HepG2 (cell line): ENCODE data around the gene ID3. TPM values are rescaled to one million over a fixed set of nuclear protein-coding genes. Genes with fewer than 3 reads are reported as not detected.

Source experiments
- ETV5 ChIP-seq: IDR thresholded peaks from 2 replicates; pipeline ENCODE4 v1.6.1; 2018; ENCODE audit warnings: missing biosample characterization, missing genetic modification reagents, inconsistent platforms, borderline replicate concordance
- FOXK1 ChIP-seq: sonication (generic); formaldehyde crosslinking; IDR thresholded peaks from 2 replicates; pipeline ENCODE4 v1.4.0; 2020; ENCODE audit warnings: low read depth, missing genetic modification reagents, borderline replicate concordance
- FOXP1 ChIP-seq, 2 experiments: fragments of 450-650 bp in 1 of 2; IDR thresholded peaks; 2 replicates each; pipeline ENCODE4 v1.6.1; 2017 to 2018; ENCODE audit warnings: antibody characterized with exemption in 1 of 2
- GLI4 ChIP-seq: sonication (generic); formaldehyde crosslinking; IDR thresholded peaks from 2 replicates; pipeline ENCODE4 v1.5.1; 2020; ENCODE audit warnings: missing genetic modification reagents, mild to moderate bottlenecking, moderate library complexity, borderline replicate concordance
- HIVEP1 ChIP-seq: sonication (generic); formaldehyde crosslinking; IDR thresholded peaks from 2 replicates; pipeline ENCODE4 v1.4.0; 2020; ENCODE audit warnings: mild to moderate bottlenecking, missing genetic modification reagents
- HOXD1 ChIP-seq: sonication (generic); formaldehyde crosslinking; IDR thresholded peaks from 2 replicates; pipeline ENCODE4 v1.5.0; 2020; ENCODE audit warnings: missing genetic modification reagents
- KDM4B ChIP-seq: sonication (generic); formaldehyde crosslinking; IDR thresholded peaks from 2 replicates; pipeline ENCODE4 v1.4.0; 2020; ENCODE audit warnings: missing genetic modification reagents
- MTA1 ChIP-seq: sonication (generic); formaldehyde crosslinking; IDR thresholded peaks from 2 replicates; pipeline ENCODE4 v1.4.0; 2020; ENCODE audit warnings: missing genetic modification reagents, mild to moderate bottlenecking, borderline replicate concordance
- PHF20 ChIP-seq: sonication (generic); formaldehyde crosslinking; IDR thresholded peaks from 2 replicates; pipeline ENCODE4 v1.5.0; 2020; ENCODE audit warnings: mild to moderate bottlenecking, missing genetic modification reagents
- TCF7 ChIP-seq: sonication (generic); IDR thresholded peaks from 2 replicates; pipeline ENCODE4 v1.6.1; 2016; ENCODE audit warnings: antibody characterized with exemption, low read depth
- ZEB1 ChIP-seq: IDR thresholded peaks from 2 replicates; pipeline ENCODE4 v1.6.1; 2012; ENCODE audit warnings: mild to moderate bottlenecking, low read depth, inconsistent platforms; ENCODE audit not compliant: insufficient replicate concordance
- ZNF143 ChIP-seq: sonication (generic); formaldehyde crosslinking; IDR thresholded peaks from 2 replicates; pipeline ENCODE4 v1.4.0; 2020; ENCODE audit warnings: missing genetic modification reagents
- polyA plus RNA-seq, 8 experiments: library from polyadenylated mRNA; depleted of rRNA in 3 of 8; stranded (reverse) in 7 of 8; unstranded in 1 of 8; fragments of >200 nt; fragmentation: Illumina TruSeq in 4 of 8; extraction: Trizol in 4 of 8; gene quantifications; 2 replicates each; pipeline versions ENCODE4 v1.2.1 to v1.2.3, GENCODE V29; 2011 to 2016; ENCODE audit warnings: low read depth in 4 of 8, missing spikeins in 1 of 8, mixed read lengths in 1 of 8; ENCODE audit not compliant: insufficient read depth in 1 of 8
- total RNA-seq, 5 experiments: library from RNA; depleted of rRNA; stranded (reverse); fragments of >200 nt; fragmentation: Illumina TruSeq; extraction: Trizol; gene quantifications; 2 replicates each; pipeline ENCODE4 v1.2.3, GENCODE V29; 2016; ENCODE audit warnings: low read depth in 1 of 5
- TF ChIP-seq, protein P1 (sequence below): IDR thresholded peaks from 2 replicates; pipeline ENCODE4 v1.6.1; 2016; ENCODE audit warnings: missing genetic modification reagents, missing compliant biosample characterization
- TF ChIP-seq, protein P2 (sequence below): IDR thresholded peaks from 2 replicates; pipeline ENCODE4 v1.6.1; 2016; ENCODE audit warnings: low read depth, control low read depth
- TF ChIP-seq, protein P3 (sequence below): sonication (generic); formaldehyde crosslinking; IDR thresholded peaks from 2 replicates; pipeline ENCODE4 v1.5.1; 2020; ENCODE audit warnings: mild to moderate bottlenecking, moderate library complexity, missing genetic modification reagents
- TF ChIP-seq, protein P4 (sequence below): sonication (generic); formaldehyde crosslinking; IDR thresholded peaks from 2 replicates; pipeline ENCODE4 v1.8.1; 2023; ENCODE audit warnings: mild to moderate bottlenecking, missing genetic modification reagents
- TF ChIP-seq, protein P5 (sequence below): sonication (generic); formaldehyde crosslinking; IDR thresholded peaks from 2 replicates; pipeline ENCODE4 v1.5.1; 2020; ENCODE audit warnings: mild to moderate bottlenecking, missing genetic modification reagents, borderline replicate concordance

ID3 gene
- total and polyA plus RNA-seq, 2 of the 13 experiments (the other 11 are each of a cell fraction or from before 2014, with no cell fraction given), result 64.8 to 115 TPM

DNA sequence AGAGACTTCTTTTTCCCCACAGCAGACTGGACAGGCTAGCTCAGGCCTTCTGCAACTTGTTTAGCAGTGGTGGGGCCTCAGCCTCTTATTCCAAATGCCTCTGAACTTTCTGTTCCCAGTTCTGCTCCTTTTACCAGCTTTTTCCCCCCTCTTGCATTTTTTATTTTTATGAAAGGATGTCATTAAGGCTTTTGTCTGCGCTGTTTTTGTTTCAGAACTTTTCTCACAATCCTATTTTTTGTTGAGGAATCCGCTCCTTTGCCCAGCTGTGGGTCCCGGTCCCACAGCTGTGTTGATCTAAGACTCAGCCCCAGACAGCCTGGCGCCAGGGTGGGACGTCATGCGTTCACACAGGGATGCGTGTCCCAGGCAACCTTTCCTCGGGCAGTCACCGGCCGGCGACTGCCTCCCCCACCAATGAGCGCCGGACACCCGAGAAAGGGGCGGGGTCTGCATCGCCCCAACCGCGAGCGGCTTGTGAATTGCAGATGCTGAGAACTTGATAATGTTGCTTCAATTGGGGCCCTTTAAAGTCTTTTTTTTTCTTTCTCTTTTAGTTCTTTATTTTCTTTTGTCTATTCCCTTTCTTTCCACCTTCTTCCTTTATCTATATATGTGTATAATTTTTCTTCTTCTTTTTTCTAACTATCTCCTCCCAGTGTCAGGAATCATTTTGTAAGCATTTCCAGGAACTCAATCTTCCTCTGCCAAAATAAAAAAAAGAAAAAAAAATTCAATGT, 3.0 kb upstream of the ID3 start (continued):
- peak; percentile 57; the same call in 1 of the 2 replicates for TF ChIP-seq KDM4B (CRISPR knock-in tag)
- TF ChIP-seq ZNF143 (CRISPR knock-in tag), result peak; percentile 46; the same call in 1 of the 2 replicates
- TF ChIP-seq GLI4, result no peak
- TF ChIP-seq, protein P1, sequence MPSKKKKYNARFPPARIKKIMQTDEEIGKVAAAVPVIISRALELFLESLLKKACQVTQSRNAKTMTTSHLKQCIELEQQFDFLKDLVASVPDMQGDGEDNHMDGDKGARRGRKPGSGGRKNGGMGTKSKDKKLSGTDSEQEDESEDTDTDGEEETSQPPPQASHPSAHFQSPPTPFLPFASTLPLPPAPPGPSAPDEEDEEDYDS (CRISPR knock-in tag), result peak; percentile 49; the same call in 1 of the 2 replicates
- TF ChIP-seq ZEB1, result no peak
- TF ChIP-seq HOXD1 (CRISPR knock-in tag), result peak; percentile 28; the same call in 1 of the 2 replicates
- 0 out of 2 replicates have a peak, but pooled peaks have one; percentile 26 for TF ChIP-seq TCF7
- peak; percentile 74; the same call in 1 of the 2 replicates for TF ChIP-seq MTA1
- peak; percentile 51; the same call in 1 of the 2 replicates for TF ChIP-seq ETV5 (CRISPR knock-in tag)
- TF ChIP-seq, protein P2, sequence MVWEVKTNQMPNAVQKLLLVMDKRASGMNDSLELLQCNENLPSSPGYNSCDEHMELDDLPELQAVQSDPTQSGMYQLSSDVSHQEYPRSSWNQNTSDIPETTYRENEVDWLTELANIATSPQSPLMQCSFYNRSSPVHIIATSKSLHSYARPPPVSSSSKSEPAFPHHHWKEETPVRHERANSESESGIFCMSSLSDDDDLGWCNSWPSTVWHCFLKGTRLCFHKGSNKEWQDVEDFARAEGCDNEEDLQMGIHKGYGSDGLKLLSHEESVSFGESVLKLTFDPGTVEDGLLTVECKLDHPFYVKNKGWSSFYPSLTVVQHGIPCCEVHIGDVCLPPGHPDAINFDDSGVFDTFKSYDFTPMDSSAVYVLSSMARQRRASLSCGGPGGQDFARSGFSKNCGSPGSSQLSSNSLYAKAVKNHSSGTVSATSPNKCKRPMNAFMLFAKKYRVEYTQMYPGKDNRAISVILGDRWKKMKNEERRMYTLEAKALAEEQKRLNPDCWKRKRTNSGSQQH (CRISPR knock-in tag), result 0 out of 2 replicates have a peak, but pooled peaks have one; percentile 38
- no peak for TF ChIP-seq PHF20 (CRISPR knock-in tag)
- TF ChIP-seq, protein P3, sequence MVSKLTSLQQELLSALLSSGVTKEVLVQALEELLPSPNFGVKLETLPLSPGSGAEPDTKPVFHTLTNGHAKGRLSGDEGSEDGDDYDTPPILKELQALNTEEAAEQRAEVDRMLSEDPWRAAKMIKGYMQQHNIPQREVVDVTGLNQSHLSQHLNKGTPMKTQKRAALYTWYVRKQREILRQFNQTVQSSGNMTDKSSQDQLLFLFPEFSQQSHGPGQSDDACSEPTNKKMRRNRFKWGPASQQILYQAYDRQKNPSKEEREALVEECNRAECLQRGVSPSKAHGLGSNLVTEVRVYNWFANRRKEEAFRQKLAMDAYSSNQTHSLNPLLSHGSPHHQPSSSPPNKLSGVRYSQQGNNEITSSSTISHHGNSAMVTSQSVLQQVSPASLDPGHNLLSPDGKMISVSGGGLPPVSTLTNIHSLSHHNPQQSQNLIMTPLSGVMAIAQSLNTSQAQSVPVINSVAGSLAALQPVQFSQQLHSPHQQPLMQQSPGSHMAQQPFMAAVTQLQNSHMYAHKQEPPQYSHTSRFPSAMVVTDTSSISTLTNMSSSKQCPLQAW (CRISPR knock-in tag), result peak; percentile 50; the same call in 1 of the 2 replicates
- TF ChIP-seq, protein P4, sequence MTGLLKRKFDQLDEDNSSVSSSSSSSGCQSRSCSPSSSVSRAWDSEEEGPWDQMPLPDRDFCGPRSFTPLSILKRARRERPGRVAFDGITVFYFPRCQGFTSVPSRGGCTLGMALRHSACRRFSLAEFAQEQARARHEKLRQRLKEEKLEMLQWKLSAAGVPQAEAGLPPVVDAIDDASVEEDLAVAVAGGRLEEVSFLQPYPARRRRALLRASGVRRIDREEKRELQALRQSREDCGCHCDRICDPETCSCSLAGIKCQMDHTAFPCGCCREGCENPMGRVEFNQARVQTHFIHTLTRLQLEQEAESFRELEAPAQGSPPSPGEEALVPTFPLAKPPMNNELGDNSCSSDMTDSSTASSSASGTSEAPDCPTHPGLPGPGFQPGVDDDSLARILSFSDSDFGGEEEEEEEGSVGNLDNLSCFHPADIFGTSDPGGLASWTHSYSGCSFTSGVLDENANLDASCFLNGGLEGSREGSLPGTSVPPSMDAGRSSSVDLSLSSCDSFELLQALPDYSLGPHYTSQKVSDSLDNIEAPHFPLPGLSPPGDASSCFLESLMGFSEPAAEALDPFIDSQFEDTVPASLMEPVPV, result no peak
- peak; percentile 53; the same call in 1 of the 2 replicates for TF ChIP-seq FOXK1 (CRISPR knock-in tag)
- TF ChIP-seq, protein P5, sequence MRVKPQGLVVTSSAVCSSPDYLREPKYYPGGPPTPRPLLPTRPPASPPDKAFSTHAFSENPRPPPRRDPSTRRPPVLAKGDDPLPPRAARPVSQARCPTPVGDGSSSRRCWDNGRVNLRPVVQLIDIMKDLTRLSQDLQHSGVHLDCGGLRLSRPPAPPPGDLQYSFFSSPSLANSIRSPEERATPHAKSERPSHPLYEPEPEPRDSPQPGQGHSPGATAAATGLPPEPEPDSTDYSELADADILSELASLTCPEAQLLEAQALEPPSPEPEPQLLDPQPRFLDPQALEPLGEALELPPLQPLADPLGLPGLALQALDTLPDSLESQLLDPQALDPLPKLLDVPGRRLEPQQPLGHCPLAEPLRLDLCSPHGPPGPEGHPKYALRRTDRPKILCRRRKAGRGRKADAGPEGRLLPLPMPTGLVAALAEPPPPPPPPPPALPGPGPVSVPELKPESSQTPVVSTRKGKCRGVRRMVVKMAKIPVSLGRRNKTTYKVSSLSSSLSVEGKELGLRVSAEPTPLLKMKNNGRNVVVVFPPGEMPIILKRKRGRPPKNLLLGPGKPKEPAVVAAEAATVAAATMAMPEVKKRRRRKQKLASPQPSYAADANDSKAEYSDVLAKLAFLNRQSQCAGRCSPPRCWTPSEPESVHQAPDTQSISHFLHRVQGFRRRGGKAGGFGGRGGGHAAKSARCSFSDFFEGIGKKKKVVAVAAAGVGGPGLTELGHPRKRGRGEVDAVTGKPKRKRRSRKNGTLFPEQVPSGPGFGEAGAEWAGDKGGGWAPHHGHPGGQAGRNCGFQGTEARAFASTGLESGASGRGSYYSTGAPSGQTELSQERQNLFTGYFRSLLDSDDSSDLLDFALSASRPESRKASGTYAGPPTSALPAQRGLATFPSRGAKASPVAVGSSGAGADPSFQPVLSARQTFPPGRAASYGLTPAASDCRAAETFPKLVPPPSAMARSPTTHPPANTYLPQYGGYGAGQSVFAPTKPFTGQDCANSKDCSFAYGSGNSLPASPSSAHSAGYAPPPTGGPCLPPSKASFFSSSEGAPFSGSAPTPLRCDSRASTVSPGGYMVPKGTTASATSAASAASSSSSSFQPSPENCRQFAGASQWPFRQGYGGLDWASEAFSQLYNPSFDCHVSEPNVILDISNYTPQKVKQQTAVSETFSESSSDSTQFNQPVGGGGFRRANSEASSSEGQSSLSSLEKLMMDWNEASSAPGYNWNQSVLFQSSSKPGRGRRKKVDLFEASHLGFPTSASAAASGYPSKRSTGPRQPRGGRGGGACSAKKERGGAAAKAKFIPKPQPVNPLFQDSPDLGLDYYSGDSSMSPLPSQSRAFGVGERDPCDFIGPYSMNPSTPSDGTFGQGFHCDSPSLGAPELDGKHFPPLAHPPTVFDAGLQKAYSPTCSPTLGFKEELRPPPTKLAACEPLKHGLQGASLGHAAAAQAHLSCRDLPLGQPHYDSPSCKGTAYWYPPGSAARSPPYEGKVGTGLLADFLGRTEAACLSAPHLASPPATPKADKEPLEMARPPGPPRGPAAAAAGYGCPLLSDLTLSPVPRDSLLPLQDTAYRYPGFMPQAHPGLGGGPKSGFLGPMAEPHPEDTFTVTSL, result peak; percentile 36; the same call in 1 of the 2 replicates
- TF ChIP-seq FOXP1 (IDR thresholded peaks at IDR 0.05), result no peak
- TF ChIP-seq FOXP1 (CRISPR knock-in tag; IDR thresholded peaks at IDR 0.05), result 0 out of 2 replicates have a peak, but pooled peaks have one; percentile 52
- no peak for TF ChIP-seq HIVEP1 (CRISPR knock-in tag)
